Ishikawa (cell line): ENCODE measurements around the gene WDR62.

Experiments used
- EP300 ChIP-seq: IDR thresholded peaks from 2 replicates; pipeline ENCODE4 v1.6.1; 2012; ENCODE audit warnings: borderline replicate concordance
- FOXM1 ChIP-seq: IDR thresholded peaks from 2 replicates; pipeline ENCODE4 v1.6.1; 2012; ENCODE audit warnings: low read depth, borderline replicate concordance
- RAD21 ChIP-seq: IDR thresholded peaks from 2 replicates; pipeline ENCODE4 v1.6.1; 2012; ENCODE audit warnings: low read depth
- TAF1 ChIP-seq: IDR thresholded peaks from 2 replicates; pipeline ENCODE4 v1.6.1; 2012; ENCODE audit warnings: low read depth, mild to moderate bottlenecking
- ZBTB7A ChIP-seq: IDR thresholded peaks from 2 replicates; pipeline ENCODE4 v1.6.1; 2012; ENCODE audit warnings: low read depth

DNA sequence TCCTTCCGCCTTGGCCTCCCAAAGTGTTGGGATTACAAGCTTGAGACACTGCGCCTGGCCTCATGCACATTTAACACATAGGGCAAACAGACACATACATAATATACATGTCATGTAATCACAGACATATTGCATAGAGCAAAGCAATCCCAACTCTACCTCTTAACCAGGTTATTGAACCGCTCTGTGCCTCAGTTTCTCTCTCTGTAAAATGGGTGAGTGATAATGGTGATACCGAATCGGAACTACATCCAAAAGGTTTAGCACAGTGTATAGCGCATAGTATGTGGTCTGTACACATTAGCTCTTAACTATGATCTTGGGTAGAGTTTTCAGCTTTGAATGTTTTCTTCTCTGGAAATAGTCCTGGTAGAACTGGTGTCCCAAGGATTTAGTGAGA is 89.9 kb downstream of the WDR62 start:
- TF ChIP-seq FOXM1 = no peak
- TF ChIP-seq EP300 = no peak
- no peak for TF ChIP-seq RAD21
- TF ChIP-seq ZBTB7A = no peak
- no peak for TF ChIP-seq TAF1
